HEK293 (cell line): ENCODE measurements around the gene CFAP45.

Experiments
- CTCF ChIA-PET: fragments of 350-600 bp; formaldehyde crosslinking; extraction: SDS; loops from one replicate; lab custom pipeline; 2021; ENCODE audit warnings: antibody characterized with exemption; lab: Yijun Ruan, JAX
- POLR2A ChIA-PET: fragments of 300-600 bp; formaldehyde crosslinking; extraction: SDS; loops from one replicate; lab custom pipeline; 2020; ENCODE audit warnings: antibody characterized with exemption, inconsistent platforms; lab: Yijun Ruan, JAX
- H3K27ac ChIP-seq: fragments of 200-500 bp; sonication (Bioruptor generic); 2 replicates; pipeline ENCODE4 v1.5.1; 2014; ENCODE audit warnings: low read depth, low read length, control low read depth, inconsistent platforms; ENCODE audit errors: extremely low read depth
- H3K36me3 ChIP-seq, 2 experiments: fragments of 200-500 bp in 1 of 2; sonication (Bioruptor generic) in 1 of 2; 1 replicate in 1 of 2; 2 replicates in 1 of 2; pipeline ENCODE4 v1.5.1; 2014 to 2017; ENCODE audit warnings: inconsistent platforms in 2 of 2, low read length in 2 of 2; ENCODE audit not compliant: control insufficient read depth in 2 of 2, insufficient read depth in 1 of 2
- H3K4me1 ChIP-seq: fragments of 200-500 bp; sonication (Bioruptor generic); 2 replicates; pipeline ENCODE4 v1.5.1; 2014; ENCODE audit warnings: mild to moderate bottlenecking, low read length, inconsistent platforms; ENCODE audit not compliant: control insufficient read depth, insufficient read depth
- H3K4me3 ChIP-seq: 2 replicates; pipeline ENCODE4 v1.5.1; 2011; ENCODE audit warnings: low read depth, mild to moderate bottlenecking, control low read depth, low read length, moderate library complexity
- H3K9me3 ChIP-seq: fragments of 200-500 bp; sonication (Bioruptor generic); 2 replicates; pipeline ENCODE4 v1.5.1; 2014; ENCODE audit warnings: low read depth, low read length, inconsistent platforms; ENCODE audit not compliant: control insufficient read depth, insufficient read depth
- EGR2 ChIP-seq: fragments of 450-650 bp; formaldehyde crosslinking; IDR thresholded peaks from 2 replicates; pipeline ENCODE4 v1.5.1; 2016; ENCODE audit warnings: low read depth, missing biosample characterization, missing genetic modification characterization
- GLI2 ChIP-seq: fragments of 450-650 bp; formaldehyde crosslinking; IDR thresholded peaks from 2 replicates; pipeline ENCODE4; 2017; ENCODE audit warnings: missing biosample characterization, missing genetic modification characterization, low read depth, borderline replicate concordance
- HOXC10 ChIP-seq: sonication (generic); formaldehyde crosslinking; IDR thresholded peaks from 2 replicates; pipeline ENCODE4 v1.8.1; 2023; ENCODE audit warnings: mild to moderate bottlenecking, missing genetic modification reagents
- MEIS1 ChIP-seq: sonication (generic); formaldehyde crosslinking; IDR thresholded peaks from 2 replicates; pipeline ENCODE4 v1.8.1; 2022; ENCODE audit warnings: missing genetic modification reagents, mild to moderate bottlenecking, borderline replicate concordance
- PRDM6 ChIP-seq: fragments of 450-650 bp; formaldehyde crosslinking; IDR thresholded peaks from 2 replicates; pipeline ENCODE4 v1.5.1; 2017; ENCODE audit warnings: missing biosample characterization, missing genetic modification characterization
- SCRT2 ChIP-seq: fragments of 450-650 bp; formaldehyde crosslinking; IDR thresholded peaks from 2 replicates; pipeline ENCODE4 v1.5.1; 2016; ENCODE audit warnings: missing biosample characterization, missing genetic modification characterization
- SP3 ChIP-seq: fragments of 450-650 bp; formaldehyde crosslinking; IDR thresholded peaks from 2 replicates; pipeline ENCODE4 v1.5.1; 2016; ENCODE audit warnings: missing biosample characterization, missing genetic modification characterization
- ZBTB17 ChIP-seq: fragments of 450-650 bp; formaldehyde crosslinking; IDR thresholded peaks from 2 replicates; pipeline ENCODE4 v1.5.1; 2016; ENCODE audit warnings: missing biosample characterization, missing genetic modification characterization
- ZBTB21 ChIP-seq: fragments of 450-650 bp; formaldehyde crosslinking; IDR thresholded peaks from 2 replicates; pipeline ENCODE4 v1.5.1; 2017; ENCODE audit warnings: missing biosample characterization, missing genetic modification characterization
- ZBTB6 ChIP-seq: fragments of 450-650 bp; formaldehyde crosslinking; IDR thresholded peaks from 2 replicates; pipeline ENCODE4 v1.5.1; 2017; ENCODE audit warnings: missing biosample characterization, missing genetic modification characterization
- ZNF10 ChIP-seq: fragments of 450-650 bp; formaldehyde crosslinking; IDR thresholded peaks from 2 replicates; pipeline ENCODE4 v1.5.1; 2017; ENCODE audit warnings: missing biosample characterization, missing genetic modification characterization
- ZNF140 ChIP-seq: fragments of 450-650 bp; formaldehyde crosslinking; IDR thresholded peaks from 2 replicates; pipeline ENCODE4 v1.5.1; 2016; ENCODE audit warnings: missing biosample characterization, missing genetic modification characterization
- ZNF16 ChIP-seq: fragments of 450-650 bp; formaldehyde crosslinking; IDR thresholded peaks from 2 replicates; pipeline ENCODE4 v1.5.1; 2016; ENCODE audit warnings: low read depth, missing biosample characterization, missing genetic modification characterization
- ZNF169 ChIP-seq: fragments of 450-650 bp; formaldehyde crosslinking; IDR thresholded peaks from 2 replicates; pipeline ENCODE4 v1.5.1; 2016; ENCODE audit warnings: missing biosample characterization, missing genetic modification characterization
- ZNF23 ChIP-seq: fragments of 450-650 bp; formaldehyde crosslinking; IDR thresholded peaks from 2 replicates; pipeline ENCODE4 v1.5.1; 2016; ENCODE audit warnings: missing biosample characterization, missing genetic modification characterization, borderline replicate concordance
- ZNF24 ChIP-seq: fragments of 450-650 bp; formaldehyde crosslinking; IDR thresholded peaks from 2 replicates; pipeline ENCODE4 v1.5.1; 2016; ENCODE audit warnings: missing biosample characterization, missing genetic modification characterization
- ZNF274 ChIP-seq, 2 experiments: fragments of 200-500 bp in 1 of 2; fragments of 450-650 bp in 1 of 2; sonication (Bioruptor generic) in 1 of 2; formaldehyde crosslinking in 1 of 2; IDR thresholded peaks; 2 replicates each; pipeline versions ENCODE4 v1.5.1 to v1.6.1; 2014 to 2016; ENCODE audit warnings: borderline replicate concordance in 1 of 2, inconsistent platforms in 1 of 2, low read length in 1 of 2, missing biosample characterization in 1 of 2, missing genetic modification characterization in 1 of 2
- ZNF394 ChIP-seq: fragments of 450-650 bp; formaldehyde crosslinking; IDR thresholded peaks from 2 replicates; pipeline ENCODE4 v1.5.1; 2016; ENCODE audit warnings: missing biosample characterization, missing genetic modification characterization, mild to moderate bottlenecking, moderate library complexity, borderline replicate concordance
- ZNF548 ChIP-seq: fragments of 450-650 bp; formaldehyde crosslinking; IDR thresholded peaks from 2 replicates; pipeline ENCODE4 v1.5.1; 2016; ENCODE audit warnings: missing biosample characterization, missing genetic modification characterization
- ZNF560 ChIP-seq: fragments of 450-650 bp; formaldehyde crosslinking; IDR thresholded peaks from 2 replicates; pipeline ENCODE4 v1.5.1; 2017; ENCODE audit warnings: missing biosample characterization, missing genetic modification characterization, borderline replicate concordance
- ZNF585B ChIP-seq: fragments of 450-650 bp; formaldehyde crosslinking; IDR thresholded peaks from 2 replicates; pipeline ENCODE4 v1.5.1; 2016; ENCODE audit warnings: missing biosample characterization, missing genetic modification characterization
- ZNF645 ChIP-seq: fragments of 450-650 bp; formaldehyde crosslinking; IDR thresholded peaks from 2 replicates; pipeline ENCODE4; 2016; ENCODE audit warnings: missing biosample characterization, missing genetic modification characterization
- ZNF670 ChIP-seq: fragments of 450-650 bp; formaldehyde crosslinking; IDR thresholded peaks from 2 replicates; pipeline ENCODE4 v1.5.1; 2016; ENCODE audit warnings: missing biosample characterization, missing genetic modification characterization, low read depth
- ZNF707 ChIP-seq: fragments of 450-650 bp; formaldehyde crosslinking; IDR thresholded peaks from 2 replicates; pipeline ENCODE4 v1.5.1; 2016; ENCODE audit warnings: missing biosample characterization, missing genetic modification characterization
- ZNF785 ChIP-seq: fragments of 450-650 bp; formaldehyde crosslinking; IDR thresholded peaks from 2 replicates; pipeline ENCODE4 v1.5.1; 2016; ENCODE audit warnings: missing biosample characterization, missing genetic modification characterization
- ZNF830 ChIP-seq: fragments of 450-650 bp; IDR thresholded peaks from 2 replicates; pipeline ENCODE4 v1.5.0; 2018; ENCODE audit warnings: missing biosample characterization, missing genetic modification characterization, low read depth, mild to moderate bottlenecking, moderate library complexity
- ZSCAN5A ChIP-seq: fragments of 450-650 bp; formaldehyde crosslinking; IDR thresholded peaks from 2 replicates; pipeline ENCODE4 v1.5.1; 2016; ENCODE audit warnings: missing biosample characterization, missing genetic modification characterization
- TF ChIP-seq, protein P1 (sequence below): fragments of 450-650 bp; formaldehyde crosslinking; conservative IDR thresholded peaks from 2 replicates; pipeline ENCODE4 v1.5.1; 2016; ENCODE audit warnings: low read depth, missing biosample characterization, missing genetic modification characterization

The CFAP45 gene

GRCh38 chr1:159945483-159946241, 45.7 kb upstream of the CFAP45 start, which contains the start of gene IGSF9:
TSS of gene IGSF9 (minus strand) at chr1:159945613. CDS start at chr1:159943454, 2,159 bp downstream.
- H3K36me3 ChIP-seq = no peaks in the 10 kb centered on the region
- CTCF ChIA-PET = interaction anchor here (0.5 to 10.8 kb wide), 23 partner anchors 9 to 814 kb away, joined by 3 to 87 read pairs (median 3); partner anchors contain the start of gene TAGLN2
- no peaks in the 10 kb centered on the region for H3K4me1 ChIP-seq
- H3K9me3 ChIP-seq = no peaks in the 10 kb centered on the region
- H3K4me3 ChIP-seq = peak within 1 kb of the TSS; percentile 45
- H3K27ac ChIP-seq = no peak within 1 kb of the TSS; the same call in 1 of the 2 replicates
- POLR2A ChIA-PET = interaction anchor here (0.8 to 4.1 kb wide), 6 partner anchors 12 to 62 kb away, joined by 3 to 25 read pairs (median 4); partner anchors contain the start of gene TAGLN2
- TF ChIP-seq, protein P1, sequence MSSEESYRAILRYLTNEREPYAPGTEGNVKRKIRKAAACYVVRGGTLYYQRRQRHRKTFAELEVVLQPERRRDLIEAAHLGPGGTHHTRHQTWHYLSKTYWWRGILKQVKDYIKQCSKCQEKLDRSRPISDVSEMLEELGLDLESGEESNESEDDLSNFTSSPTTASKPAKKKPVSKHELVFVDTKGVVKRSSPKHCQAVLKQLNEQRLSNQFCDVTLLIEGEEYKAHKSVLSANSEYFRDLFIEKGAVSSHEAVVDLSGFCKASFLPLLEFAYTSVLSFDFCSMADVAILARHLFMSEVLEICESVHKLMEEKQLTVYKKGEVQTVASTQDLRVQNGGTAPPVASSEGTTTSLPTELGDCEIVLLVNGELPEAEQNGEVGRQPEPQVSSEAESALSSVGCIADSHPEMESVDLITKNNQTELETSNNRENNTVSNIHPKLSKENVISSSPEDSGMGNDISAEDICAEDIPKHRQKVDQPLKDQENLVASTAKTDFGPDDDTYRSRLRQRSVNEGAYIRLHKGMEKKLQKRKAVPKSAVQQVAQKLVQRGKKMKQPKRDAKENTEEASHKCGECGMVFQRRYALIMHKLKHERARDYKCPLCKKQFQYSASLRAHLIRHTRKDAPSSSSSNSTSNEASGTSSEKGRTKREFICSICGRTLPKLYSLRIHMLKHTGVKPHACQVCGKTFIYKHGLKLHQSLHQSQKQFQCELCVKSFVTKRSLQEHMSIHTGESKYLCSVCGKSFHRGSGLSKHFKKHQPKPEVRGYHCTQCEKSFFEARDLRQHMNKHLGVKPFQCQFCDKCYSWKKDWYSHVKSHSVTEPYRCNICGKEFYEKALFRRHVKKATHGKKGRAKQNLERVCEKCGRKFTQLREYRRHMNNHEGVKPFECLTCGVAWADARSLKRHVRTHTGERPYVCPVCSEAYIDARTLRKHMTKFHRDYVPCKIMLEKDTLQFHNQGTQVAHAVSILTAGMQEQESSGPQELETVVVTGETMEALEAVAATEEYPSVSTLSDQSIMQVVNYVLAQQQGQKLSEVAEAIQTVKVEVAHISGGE (tag by site-specific recombination) = no peak; the same call in 1 of the 2 replicates
- TF ChIP-seq ZNF23 (tag by site-specific recombination) (no peak), ZNF548 (tag by site-specific recombination) (no peak), PRDM6 (no peak), ZNF24 (peak; percentile 28; the same call in 1 of the 2 replicates), ZSCAN5A (no peak), ZBTB21 (tag by site-specific recombination) (no peak), MEIS1 (CRISPR knock-in tag) (no peak), ZBTB17 (tag by site-specific recombination) (peak; percentile 85), EGR2 (tag by site-specific recombination) (0 out of 2 replicates have a peak, but pooled peaks have one; percentile 40), ZNF169 (tag by site-specific recombination) (no peak), ZNF830 (tag by site-specific recombination) (no peak), ZNF645 (tag by site-specific recombination) (no peak), ZNF585B (tag by site-specific recombination) (no peak), HOXC10 (CRISPR knock-in tag) (no peak), ZNF10 (tag by site-specific recombination) (0 out of 2 replicates have a peak, but pooled peaks have one; percentile 24), SCRT2 (tag by site-specific recombination) (0 out of 2 replicates have a peak, but pooled peaks have one; percentile 45), ZNF560 (no peak), SP3 (peak; percentile 98), ZNF274 (IDR thresholded peaks at IDR 0.05; ENCODE audit: low read length) (no peak), ZNF274 (tag by site-specific recombination; IDR thresholded peaks at IDR 0.05; ENCODE audit: borderline replicate concordance) (no peak), ZNF670 (tag by site-specific recombination) (no peak), ZNF140 (tag by site-specific recombination) (no peak), ZNF785 (tag by site-specific recombination) (0 out of 2 replicates have a peak, but pooled peaks have one; percentile 56), ZNF707 (tag by site-specific recombination) (no peak), ZNF394 (tag by site-specific recombination) (0 out of 2 replicates have a peak, but pooled peaks have one; percentile 19), ZBTB6 (tag by site-specific recombination) (0 out of 2 replicates have a peak, but pooled peaks have one; percentile 14), GLI2 (tag by site-specific recombination) (no peak), ZNF16 (tag by site-specific recombination) (no peak)
